ENCODE results near the gene CDH4. TPM values are rescaled to one million over a fixed set of nuclear protein-coding genes. Genes with fewer than 3 reads are reported as not detected.

CDH4 gene
- total RNA-seq, 3 donors from 2014 or later (not counting 1 experiment from before 2014, with no cell fraction given), result 0.18 TPM; not detected in 2

DNA sequence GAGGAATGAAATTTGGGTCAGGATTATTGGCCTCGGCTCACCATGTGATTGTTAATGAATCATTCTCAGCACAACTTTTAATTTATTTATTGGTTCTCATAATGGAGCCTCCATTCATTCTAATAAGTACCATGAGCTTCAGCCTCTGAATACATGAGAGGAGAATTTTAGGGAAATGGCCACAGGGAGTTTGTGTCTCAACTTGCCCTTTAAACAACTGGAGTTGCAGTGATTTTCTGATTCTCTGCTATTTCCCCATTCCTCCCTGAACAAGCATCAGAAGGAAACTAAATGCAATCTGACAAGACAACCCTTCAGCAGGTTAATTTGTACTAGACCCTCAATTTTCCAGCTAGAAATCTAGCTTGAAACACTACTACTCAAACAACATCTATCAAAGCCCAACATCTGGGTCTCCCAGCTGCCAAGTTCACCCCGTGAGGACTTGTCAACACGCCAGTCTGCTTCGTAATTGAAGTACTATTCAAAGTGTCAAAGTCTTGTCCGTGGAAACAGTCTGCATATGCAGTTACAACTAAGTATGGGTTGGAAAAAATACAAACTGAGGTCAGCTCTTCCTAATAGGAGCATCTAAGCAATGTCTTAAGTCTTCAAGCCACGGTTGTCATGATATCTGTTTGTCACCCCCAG is 235.4 kb downstream of the CDH4 start:
- no peaks in the 10 kb centered on the region for H3K4me1 Mint-ChIP-seq
- no peaks in the 10 kb centered on the region for H3K27me3 Mint-ChIP-seq (ENCODE audit: low read depth in 2 of 2)
- Histone ChIP-seq H3K4me3 (ENCODE audit: low read length) (no peak overlapping the region), H3K9me3 (ENCODE audit: control insufficient read depth, insufficient read depth, low read length) (peaks cover 18% of the 10 kb centered on the region), H3K4me1 (ENCODE audit: control insufficient read depth, insufficient read depth, low read length) (no peaks in the 10 kb centered on the region), H3K36me3 (ENCODE audit: control insufficient read depth, insufficient read depth, low read length) (no peaks in the 10 kb centered on the region), H3K27ac (ENCODE audit: low read length) (no peak overlapping the region), H3K27me3 (ENCODE audit: control insufficient read depth, insufficient read depth, low read length) (no peaks in the 10 kb centered on the region)
- DNase-seq, result no peak
- no peak for ATAC-seq
- WGBS (ENCODE audit: insufficient coverage), result 86% methylated on average over 5 of the region's 6 CpGs
- no peak overlapping the region for H3K27ac Mint-ChIP-seq
- no peak overlapping the region for H3K4me3 Mint-ChIP-seq
- H3K36me3 Mint-ChIP-seq, result no peaks in the 10 kb centered on the region
- intact Hi-C loops (cut with micrococcal nuclease), result no loop called here
- no peaks in the 10 kb centered on the region for H3K9me3 Mint-ChIP-seq
- TF ChIP-seq, protein P1, sequence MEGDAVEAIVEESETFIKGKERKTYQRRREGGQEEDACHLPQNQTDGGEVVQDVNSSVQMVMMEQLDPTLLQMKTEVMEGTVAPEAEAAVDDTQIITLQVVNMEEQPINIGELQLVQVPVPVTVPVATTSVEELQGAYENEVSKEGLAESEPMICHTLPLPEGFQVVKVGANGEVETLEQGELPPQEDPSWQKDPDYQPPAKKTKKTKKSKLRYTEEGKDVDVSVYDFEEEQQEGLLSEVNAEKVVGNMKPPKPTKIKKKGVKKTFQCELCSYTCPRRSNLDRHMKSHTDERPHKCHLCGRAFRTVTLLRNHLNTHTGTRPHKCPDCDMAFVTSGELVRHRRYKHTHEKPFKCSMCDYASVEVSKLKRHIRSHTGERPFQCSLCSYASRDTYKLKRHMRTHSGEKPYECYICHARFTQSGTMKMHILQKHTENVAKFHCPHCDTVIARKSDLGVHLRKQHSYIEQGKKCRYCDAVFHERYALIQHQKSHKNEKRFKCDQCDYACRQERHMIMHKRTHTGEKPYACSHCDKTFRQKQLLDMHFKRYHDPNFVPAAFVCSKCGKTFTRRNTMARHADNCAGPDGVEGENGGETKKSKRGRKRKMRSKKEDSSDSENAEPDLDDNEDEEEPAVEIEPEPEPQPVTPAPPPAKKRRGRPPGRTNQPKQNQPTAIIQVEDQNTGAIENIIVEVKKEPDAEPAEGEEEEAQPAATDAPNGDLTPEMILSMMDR (IDR thresholded peaks at IDR 0.05), result no peak

DNA sequence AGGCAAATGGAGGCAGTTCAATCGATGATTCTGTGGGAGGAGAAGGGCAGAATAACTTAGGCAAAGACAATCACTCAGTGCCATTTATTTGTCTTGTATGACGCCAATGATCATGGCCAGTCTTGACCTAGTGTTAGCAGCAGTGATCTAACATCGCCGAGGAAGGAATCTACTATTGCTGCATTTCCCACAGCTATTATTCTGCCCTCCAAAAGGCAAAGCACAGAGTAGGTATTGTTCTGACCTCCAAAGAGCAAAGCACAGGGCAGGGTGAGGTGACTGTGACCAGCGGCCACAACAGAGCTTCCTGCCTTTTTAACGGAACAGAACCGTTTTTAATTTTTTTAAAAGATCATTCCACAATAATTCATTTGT is 235.9 kb downstream of the CDH4 start:
- Histone ChIP-seq H3K36me3 (ENCODE audit: control insufficient read depth, insufficient read depth, low read length) (no peaks in the 10 kb centered on the region), H3K4me3 (ENCODE audit: low read length) (no peak overlapping the region), H3K27me3 (ENCODE audit: control insufficient read depth, insufficient read depth, low read length) (no peaks in the 10 kb centered on the region), H3K9me3 (ENCODE audit: control insufficient read depth, insufficient read depth, low read length) (peaks cover 21% of the 10 kb centered on the region), H3K4me1 (ENCODE audit: control insufficient read depth, insufficient read depth, low read length) (no peaks in the 10 kb centered on the region), H3K27ac (ENCODE audit: low read length) (no peak overlapping the region)
- Mint-ChIP-seq H3K36me3 (no peaks in the 10 kb centered on the region), H3K27me3 (ENCODE audit: low read depth in 2 of 2) (no peaks in the 10 kb centered on the region), H3K9me3 (no peaks in the 10 kb centered on the region), H3K27ac (no peak overlapping the region), H3K4me1 (no peaks in the 10 kb centered on the region), H3K4me3 (no peak overlapping the region)
- WGBS (ENCODE audit: insufficient coverage), result 80% methylated on average over 7 of the region's 7 CpGs
- ATAC-seq, result no peak
- intact Hi-C loops (cut with micrococcal nuclease), result no loop called here
- DNase-seq, result no peak
- TF ChIP-seq, protein P1 (IDR thresholded peaks at IDR 0.05), result no peak

DNA sequence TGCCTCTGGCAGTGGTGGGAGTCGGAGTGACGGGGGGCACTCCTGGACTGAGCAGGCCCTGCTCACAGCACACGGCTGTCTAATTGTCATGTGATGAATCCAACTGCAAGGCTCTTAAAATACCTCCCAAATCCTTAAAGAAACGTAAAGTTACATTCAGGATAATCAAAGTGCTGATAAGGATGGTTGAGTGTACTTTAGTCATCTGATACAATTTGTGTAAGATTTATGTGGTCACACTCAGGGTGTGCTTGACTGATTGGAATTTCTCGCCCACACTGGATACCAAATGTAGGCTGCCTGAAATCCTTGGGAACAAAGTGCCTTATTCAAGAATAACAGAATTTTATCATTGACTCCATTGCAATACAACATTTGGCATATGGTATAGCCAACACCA is 238.7 kb downstream of the CDH4 start:
- DNase-seq (no peak), ATAC-seq (no peak)
- no peaks in the 10 kb centered on the region for H3K4me1 Mint-ChIP-seq
- no peaks in the 10 kb centered on the region for H3K27me3 Mint-ChIP-seq (ENCODE audit: low read depth in 2 of 2)
- no peak overlapping the region for H3K4me3 Mint-ChIP-seq
- no peaks in the 10 kb centered on the region for H3K36me3 Mint-ChIP-seq
- no peaks in the 10 kb centered on the region for H3K4me1 ChIP-seq (ENCODE audit: control insufficient read depth, insufficient read depth, low read length)
- H3K9me3 Mint-ChIP-seq, result peaks cover 0 to 2% of the 10 kb centered on the region in 2 donors
- intact Hi-C loops (cut with micrococcal nuclease), result no loop called here
- WGBS (ENCODE audit: insufficient coverage), result 96% methylated on average over 3 of the region's 5 CpGs
- no peak overlapping the region for H3K27ac ChIP-seq (ENCODE audit: low read length)
- H3K4me3 ChIP-seq (ENCODE audit: low read length), result no peak overlapping the region
- no peaks in the 10 kb centered on the region for H3K27me3 ChIP-seq (ENCODE audit: control insufficient read depth, insufficient read depth, low read length)
- TF ChIP-seq, protein P1 (IDR thresholded peaks at IDR 0.05), result no peak
- H3K36me3 ChIP-seq (ENCODE audit: control insufficient read depth, insufficient read depth, low read length), result no peaks in the 10 kb centered on the region
- H3K9me3 ChIP-seq (ENCODE audit: control insufficient read depth, insufficient read depth, low read length), result peaks cover 16% of the 10 kb centered on the region
- H3K27ac Mint-ChIP-seq, result no peak overlapping the region

DNA sequence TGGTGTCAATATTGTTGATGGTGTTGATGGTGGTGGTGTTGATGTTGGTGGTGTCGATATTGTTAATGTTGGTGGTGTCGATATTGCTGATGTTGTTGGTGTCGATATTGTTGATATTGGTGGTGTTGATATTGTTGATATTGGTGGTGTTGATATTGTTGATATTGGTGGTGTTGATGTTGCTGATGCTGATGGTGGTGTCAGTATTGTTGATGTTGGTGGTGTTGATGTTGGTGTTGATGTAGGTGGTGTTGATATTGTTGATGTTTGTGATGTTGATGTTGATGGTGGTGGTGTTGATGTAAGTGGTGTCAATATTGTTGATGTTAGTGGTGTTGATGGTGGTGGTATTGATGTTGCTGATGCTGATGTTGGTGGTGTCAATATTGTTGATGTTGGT is 240.0 kb downstream of the CDH4 start:
- Histone ChIP-seq H3K36me3 (ENCODE audit: control insufficient read depth, insufficient read depth, low read length) (no peaks in the 10 kb centered on the region), H3K9me3 (ENCODE audit: control insufficient read depth, insufficient read depth, low read length) (peaks cover 10% of the 10 kb centered on the region), H3K4me1 (ENCODE audit: control insufficient read depth, insufficient read depth, low read length) (no peaks in the 10 kb centered on the region), H3K27me3 (ENCODE audit: control insufficient read depth, insufficient read depth, low read length) (no peaks in the 10 kb centered on the region), H3K4me3 (ENCODE audit: low read length) (no peak overlapping the region), H3K27ac (ENCODE audit: low read length) (no peak overlapping the region)
- TF ChIP-seq, protein P1 (IDR thresholded peaks at IDR 0.05), result no peak
- 94% methylated on average over 3 of the region's 3 CpGs for WGBS (ENCODE audit: insufficient coverage)
- peaks cover 0 to 2% of the 10 kb centered on the region in 2 donors for H3K9me3 Mint-ChIP-seq
- H3K4me3 Mint-ChIP-seq, result no peak overlapping the region
- ATAC-seq, result no peak
- no peak overlapping the region for H3K27ac Mint-ChIP-seq
- H3K36me3 Mint-ChIP-seq, result no peaks in the 10 kb centered on the region
- no peak for DNase-seq
- H3K27me3 Mint-ChIP-seq (ENCODE audit: low read depth in 2 of 2), result no peaks in the 10 kb centered on the region
- intact Hi-C loops (cut with micrococcal nuclease), result no loop called here
- no peaks in the 10 kb centered on the region for H3K4me1 Mint-ChIP-seq
